ENCODE data around the gene RCC1. TPM values are rescaled to one million over a fixed set of nuclear protein-coding genes. Genes with fewer than 3 reads are reported as not detected.

Gene RCC1
- total RNA-seq, 1 donor from 2014 or later: 6.3 TPM

GRCh38 chr1:28507646-28508434, 2.0 kb downstream of the RCC1 start:
- H3K36me3 ChIP-seq: peaks cover 51% of the 10 kb centered on the region
- H3K27me3 ChIP-seq (ENCODE audit: low read depth): no peaks in the 10 kb centered on the region
- H3K9me3 ChIP-seq (replicated peaks): no peaks in the 10 kb centered on the region
- H3K4me3 ChIP-seq: peak overlapping the region; percentile 86
- intact Hi-C loops (cut with micrococcal nuclease): no loop called here
- peak overlapping the region; percentile 96 for H3K27ac ChIP-seq (replicated peaks)
- no peak for DNase-seq
- peaks cover 66% of the 10 kb centered on the region for H3K4me1 ChIP-seq
- TF ChIP-seq, protein P1, sequence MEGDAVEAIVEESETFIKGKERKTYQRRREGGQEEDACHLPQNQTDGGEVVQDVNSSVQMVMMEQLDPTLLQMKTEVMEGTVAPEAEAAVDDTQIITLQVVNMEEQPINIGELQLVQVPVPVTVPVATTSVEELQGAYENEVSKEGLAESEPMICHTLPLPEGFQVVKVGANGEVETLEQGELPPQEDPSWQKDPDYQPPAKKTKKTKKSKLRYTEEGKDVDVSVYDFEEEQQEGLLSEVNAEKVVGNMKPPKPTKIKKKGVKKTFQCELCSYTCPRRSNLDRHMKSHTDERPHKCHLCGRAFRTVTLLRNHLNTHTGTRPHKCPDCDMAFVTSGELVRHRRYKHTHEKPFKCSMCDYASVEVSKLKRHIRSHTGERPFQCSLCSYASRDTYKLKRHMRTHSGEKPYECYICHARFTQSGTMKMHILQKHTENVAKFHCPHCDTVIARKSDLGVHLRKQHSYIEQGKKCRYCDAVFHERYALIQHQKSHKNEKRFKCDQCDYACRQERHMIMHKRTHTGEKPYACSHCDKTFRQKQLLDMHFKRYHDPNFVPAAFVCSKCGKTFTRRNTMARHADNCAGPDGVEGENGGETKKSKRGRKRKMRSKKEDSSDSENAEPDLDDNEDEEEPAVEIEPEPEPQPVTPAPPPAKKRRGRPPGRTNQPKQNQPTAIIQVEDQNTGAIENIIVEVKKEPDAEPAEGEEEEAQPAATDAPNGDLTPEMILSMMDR (IDR thresholded peaks at IDR 0.05; ENCODE audit: borderline replicate concordance): no peak

DNA sequence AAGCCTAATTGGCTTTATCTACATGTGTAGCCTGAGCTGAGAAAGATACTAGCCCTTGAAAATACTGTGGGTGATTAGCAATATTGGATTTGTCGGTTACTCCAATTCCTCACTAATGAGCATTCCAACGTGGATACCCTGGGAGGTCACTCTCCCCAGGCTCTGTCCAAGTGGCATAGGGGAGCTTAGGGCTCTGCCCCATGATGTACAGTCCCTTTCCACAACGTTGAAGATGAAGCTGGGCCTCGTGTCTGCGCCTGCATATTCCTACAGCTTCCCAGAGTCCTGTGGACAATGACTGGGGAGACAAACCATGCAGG, 2.6 kb downstream of the RCC1 start:
- H3K9me3 ChIP-seq (replicated peaks): no peaks in the 10 kb centered on the region
- intact Hi-C loops (cut with micrococcal nuclease): no loop called here
- H3K4me1 ChIP-seq: peaks cover 66% of the 10 kb centered on the region
- TF ChIP-seq, protein P1 (IDR thresholded peaks at IDR 0.05; ENCODE audit: borderline replicate concordance): no peak
- peak overlapping the region; percentile 86 for H3K4me3 ChIP-seq
- peak overlapping the region; percentile 96 for H3K27ac ChIP-seq (replicated peaks)
- DNase-seq: no peak
- peaks cover 56% of the 10 kb centered on the region for H3K36me3 ChIP-seq
- H3K27me3 ChIP-seq (ENCODE audit: low read depth): no peaks in the 10 kb centered on the region

DNA sequence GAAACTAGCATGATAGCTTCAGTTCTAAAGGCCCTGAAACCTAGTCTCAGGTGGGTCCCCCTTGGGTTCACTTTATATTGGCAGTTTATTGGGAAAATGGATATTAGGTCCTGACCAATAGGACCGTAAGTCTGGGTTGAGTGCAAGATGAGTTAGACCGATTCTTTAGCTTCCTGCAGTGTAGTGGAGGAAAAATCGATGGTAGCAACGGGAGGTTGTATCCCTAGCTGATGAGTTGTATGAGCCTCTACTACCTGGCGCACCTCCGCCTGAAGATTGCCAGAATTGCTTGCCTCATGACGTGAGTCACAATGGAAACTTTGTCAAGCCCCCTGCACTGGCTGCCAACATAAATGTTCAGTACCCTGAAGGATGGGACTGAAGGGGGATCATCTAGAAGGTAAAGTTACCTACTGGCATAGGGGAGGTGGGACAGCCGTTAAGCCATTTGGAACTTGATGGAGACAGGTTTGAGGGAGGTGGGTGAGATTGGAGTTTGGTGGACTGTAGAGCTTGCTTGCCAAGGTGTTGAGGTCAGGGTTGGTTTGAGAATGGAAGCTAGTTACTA, 3.9 kb downstream of the RCC1 start:
- Histone ChIP-seq H3K36me3 (peaks cover 70% of the 10 kb centered on the region), H3K27ac (replicated peaks) (no peak overlapping the region)

GRCh38 chr1:28510273-28510969, 4.6 kb downstream of the RCC1 start:
- TF ChIP-seq, protein P1 (IDR thresholded peaks at IDR 0.05; ENCODE audit: borderline replicate concordance): no peak
- Histone ChIP-seq H3K4me1 (peaks cover 60% of the 10 kb centered on the region), H3K27ac (replicated peaks) (no peak overlapping the region), H3K27me3 (ENCODE audit: low read depth) (no peaks in the 10 kb centered on the region), H3K4me3 (no peak overlapping the region), H3K36me3 (peaks cover 76% of the 10 kb centered on the region), H3K9me3 (replicated peaks) (no peaks in the 10 kb centered on the region)
- DNase-seq: no peak
- intact Hi-C loops (cut with micrococcal nuclease): no loop called here

More for the DNA sequence above, 3.9 kb downstream of the RCC1 start:
- Histone ChIP-seq H3K4me3 (no peak overlapping the region), H3K4me1 (peaks cover 66% of the 10 kb centered on the region), H3K9me3 (replicated peaks) (no peaks in the 10 kb centered on the region), H3K27me3 (ENCODE audit: low read depth) (no peaks in the 10 kb centered on the region)
- DNase-seq: no peak
- TF ChIP-seq, protein P1 (IDR thresholded peaks at IDR 0.05; ENCODE audit: borderline replicate concordance): no peak
- intact Hi-C loops (cut with micrococcal nuclease): no loop called here

DNA sequence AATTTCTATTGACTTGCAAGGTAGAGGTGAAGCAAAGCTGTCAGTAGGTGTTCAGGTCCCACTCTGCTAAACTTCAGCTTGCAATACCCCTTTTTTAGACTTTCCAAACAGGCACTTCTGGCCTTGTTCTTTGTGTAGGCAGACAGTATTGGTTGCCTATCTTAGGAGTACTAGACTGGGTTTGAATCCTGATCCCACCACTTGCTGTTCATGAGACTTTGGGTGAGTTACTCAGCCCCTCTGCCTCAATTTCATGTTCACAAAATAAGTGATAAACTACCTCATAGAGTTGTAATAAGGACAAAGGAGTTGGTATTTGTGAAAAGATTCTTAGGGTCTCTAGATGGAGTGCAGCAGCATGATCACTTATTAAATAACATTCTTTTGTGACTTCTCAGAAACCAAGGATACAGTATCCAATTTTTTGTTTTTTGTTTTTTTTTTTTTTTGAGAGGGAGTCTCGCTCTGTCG, 5.2 kb downstream of the RCC1 start:
- Histone ChIP-seq H3K27me3 (ENCODE audit: low read depth) (no peaks in the 10 kb centered on the region), H3K36me3 (peaks cover 76% of the 10 kb centered on the region), H3K4me1 (peaks cover 56% of the 10 kb centered on the region), H3K27ac (replicated peaks) (no peak overlapping the region), H3K4me3 (no peak overlapping the region), H3K9me3 (replicated peaks) (no peaks in the 10 kb centered on the region)
- DNase-seq: no peak
- TF ChIP-seq, protein P1 (IDR thresholded peaks at IDR 0.05; ENCODE audit: borderline replicate concordance): no peak
- intact Hi-C loops (cut with micrococcal nuclease): no loop called here
